ENCODE data around the gene PLEKHA8.

Gene PLEKHA8, protein sequence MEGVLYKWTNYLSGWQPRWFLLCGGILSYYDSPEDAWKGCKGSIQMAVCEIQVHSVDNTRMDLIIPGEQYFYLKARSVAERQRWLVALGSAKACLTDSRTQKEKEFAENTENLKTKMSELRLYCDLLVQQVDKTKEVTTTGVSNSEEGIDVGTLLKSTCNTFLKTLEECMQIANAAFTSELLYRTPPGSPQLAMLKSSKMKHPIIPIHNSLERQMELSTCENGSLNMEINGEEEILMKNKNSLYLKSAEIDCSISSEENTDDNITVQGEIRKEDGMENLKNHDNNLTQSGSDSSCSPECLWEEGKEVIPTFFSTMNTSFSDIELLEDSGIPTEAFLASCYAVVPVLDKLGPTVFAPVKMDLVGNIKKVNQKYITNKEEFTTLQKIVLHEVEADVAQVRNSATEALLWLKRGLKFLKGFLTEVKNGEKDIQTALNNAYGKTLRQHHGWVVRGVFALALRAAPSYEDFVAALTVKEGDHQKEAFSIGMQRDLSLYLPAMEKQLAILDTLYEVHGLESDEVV

DNA sequence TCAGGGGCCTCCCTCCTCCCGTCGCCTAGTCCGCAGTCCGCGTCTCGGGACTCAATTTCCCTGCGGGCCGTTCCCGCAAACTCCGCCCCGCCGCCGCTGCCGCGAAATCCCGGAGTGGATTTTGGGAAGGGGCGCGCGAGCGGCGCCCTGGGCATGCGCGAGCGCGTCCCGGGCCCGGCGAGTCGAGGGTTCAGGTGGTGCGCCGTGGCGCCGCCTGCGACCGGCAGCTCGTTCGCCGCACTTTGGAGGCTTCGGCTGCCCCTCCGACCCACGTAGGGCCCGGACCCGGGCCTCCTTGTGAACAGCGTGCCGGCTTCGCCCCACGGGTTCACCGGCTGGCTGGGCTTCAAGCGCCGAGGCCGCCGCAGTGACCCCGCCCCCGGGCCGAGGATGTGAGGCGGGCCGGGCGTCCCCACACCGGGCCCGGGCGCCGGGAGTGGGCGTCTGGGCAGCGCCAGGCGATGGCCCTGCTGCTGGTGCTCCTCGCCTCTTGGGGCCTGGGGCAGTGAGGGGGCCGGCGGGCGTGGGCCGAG, at the start of gene PLEKHA8:
TSS of gene PLEKHA8 (plus strand) at position 197 of the 533 bp plus-strand sequence. CDS start 351 bp downstream, outside the sequence.
- DNase-seq (ENCODE audit: low read depth in 2 of 2) = peak; percentile 75 to 80

DNA sequence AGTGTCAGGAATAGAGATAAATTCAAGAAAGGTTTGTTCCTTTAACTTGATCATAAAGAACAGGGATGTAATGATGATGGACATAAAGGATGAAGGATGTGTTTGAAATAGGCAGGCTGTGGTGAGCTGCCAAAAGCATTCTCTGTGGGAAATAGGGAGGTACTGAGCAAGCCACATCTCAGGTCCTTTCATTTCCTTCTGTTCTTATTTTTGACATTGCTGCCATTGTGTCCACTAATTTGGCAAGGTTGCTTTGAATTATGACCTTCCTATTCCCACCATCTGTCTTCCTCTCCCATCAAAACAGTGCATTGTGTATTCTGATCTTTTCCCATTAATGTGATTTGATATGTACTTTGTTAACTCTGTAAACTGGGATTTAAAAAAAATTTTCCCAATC, 48.1 kb upstream of the PLEKHA8 start:
- DNase-seq (ENCODE audit: low read depth in 2 of 2) = no peak

DNA sequence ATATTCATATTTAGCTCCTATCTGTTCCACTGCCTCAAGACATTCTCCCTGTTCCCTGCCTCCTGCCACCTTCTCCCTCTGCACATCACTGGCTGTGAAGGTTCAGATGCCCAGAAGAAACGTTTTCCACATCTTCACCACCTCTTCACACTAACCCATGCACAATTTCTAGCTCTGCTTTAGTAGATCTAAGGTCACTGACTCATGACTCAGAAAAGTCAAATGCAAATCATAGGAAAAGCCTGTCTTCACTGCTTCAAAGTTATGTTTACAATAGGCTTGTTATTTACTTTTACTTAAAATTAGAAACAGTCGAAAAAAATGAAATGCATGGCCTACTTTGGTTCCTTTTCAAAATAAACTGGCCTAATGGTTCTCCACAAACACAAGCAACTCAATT, 41.1 kb upstream of the PLEKHA8 start:
- DNase-seq (ENCODE audit: low read depth in 2 of 2) = no peak

DNA sequence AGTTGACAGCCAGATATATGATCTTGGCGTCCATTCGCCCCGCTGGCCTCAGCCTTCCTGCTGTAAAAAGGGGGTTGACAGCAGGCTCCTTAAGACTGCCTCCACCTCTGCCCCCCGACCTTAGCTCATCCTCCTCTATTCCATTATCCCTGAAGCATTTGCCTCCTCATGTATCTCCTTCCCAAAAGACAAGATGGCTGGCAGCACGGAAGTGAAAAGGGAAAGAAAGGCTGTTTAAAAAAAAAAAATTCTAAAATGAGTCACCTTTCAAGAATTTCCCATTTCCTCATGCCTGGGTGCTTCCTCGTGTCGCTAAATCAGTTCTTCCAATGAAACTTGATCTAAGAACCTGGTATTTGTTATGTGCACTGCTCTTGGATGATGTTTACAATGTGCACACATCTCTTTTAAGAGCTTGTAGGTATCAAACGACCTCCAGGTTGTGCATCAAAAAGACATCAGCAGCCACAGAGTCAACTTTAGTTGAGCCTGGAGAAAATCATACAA, 40.3 kb upstream of the PLEKHA8 start:
- DNase-seq (ENCODE audit: low read depth in 2 of 2) = no peak

DNA sequence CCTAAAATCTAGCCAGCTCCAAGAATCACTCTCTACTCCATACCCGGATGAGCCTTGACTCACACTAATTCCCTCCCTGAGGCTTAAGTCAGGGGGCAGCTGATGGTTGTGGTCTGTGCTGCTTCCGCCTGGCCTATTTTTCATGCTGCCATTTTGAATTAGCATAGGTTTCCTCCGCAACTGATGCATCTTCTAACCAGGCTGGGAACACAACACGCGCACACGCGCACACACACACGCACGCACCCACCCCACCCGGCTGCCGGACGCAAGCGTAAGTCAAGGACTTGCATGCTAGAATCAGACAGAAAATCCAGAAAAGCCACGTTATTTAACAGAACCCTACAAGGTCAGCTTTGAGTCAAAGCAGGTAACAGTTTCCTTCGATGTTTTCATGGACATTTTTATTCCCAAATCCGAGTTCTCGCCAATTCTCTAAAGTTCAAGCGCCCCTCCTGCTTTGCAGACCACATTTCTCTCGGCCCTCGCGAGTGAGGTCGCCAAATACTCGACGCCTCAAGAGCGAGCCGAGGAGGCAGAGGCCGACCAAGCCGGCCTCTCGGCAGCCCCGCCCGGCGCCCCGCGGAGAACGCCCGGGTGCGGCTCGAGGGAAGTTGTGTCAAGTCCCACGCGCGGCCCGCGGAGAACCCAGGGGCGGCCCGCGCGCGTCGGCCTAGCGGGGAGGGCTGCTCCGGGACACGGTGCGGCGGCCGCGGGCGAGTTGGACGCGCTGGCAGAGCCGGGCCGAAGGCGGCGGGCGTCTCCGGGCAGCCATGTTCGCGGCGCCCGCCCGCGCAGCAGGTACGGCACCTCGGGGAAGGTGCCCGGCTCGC, 39.6 kb upstream of the PLEKHA8 start:
- no peak for DNase-seq (ENCODE audit: low read depth in 2 of 2)

DNA sequence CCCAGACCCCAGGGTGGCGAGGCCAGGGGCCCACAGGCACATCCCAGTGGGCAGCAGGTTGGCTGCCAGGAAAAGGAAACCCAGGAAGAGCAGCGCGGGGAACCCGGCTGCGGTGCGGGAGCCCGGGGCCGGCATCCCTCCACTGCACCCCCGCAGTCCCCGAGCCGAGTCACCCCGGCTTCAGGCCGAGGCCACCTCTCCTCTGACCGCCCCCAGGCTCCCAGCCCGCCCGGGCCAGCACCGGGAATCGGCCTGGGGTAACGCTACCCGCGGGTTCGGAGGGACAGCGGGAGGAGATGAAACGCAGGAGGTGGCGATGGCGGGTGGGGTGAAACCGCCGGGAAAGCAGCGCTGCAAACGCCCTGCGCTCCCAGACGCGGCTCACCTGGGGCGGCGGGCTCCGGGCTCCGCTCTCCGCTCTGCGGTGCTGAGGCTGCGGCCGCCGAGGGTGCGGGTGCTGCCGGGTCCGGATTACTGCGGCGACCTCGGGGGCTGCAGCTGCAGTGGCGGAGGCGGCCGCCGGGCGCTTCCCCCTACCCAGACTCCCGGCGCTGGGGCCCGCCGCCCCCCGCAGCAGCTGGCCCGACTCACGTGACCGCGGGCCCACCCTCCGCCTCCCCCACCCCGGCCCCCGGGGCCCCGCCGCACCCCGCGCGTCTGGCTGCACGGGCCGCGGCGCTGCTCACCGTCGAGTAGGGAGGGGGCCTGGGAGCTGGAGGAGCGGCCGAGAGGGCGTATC, 38.8 kb upstream of the PLEKHA8 start, which contains the start of gene SCRN1:
TSS of gene SCRN1 (minus strand) at position 545 of the 739 bp plus-strand sequence. CDS start 20,734 bp downstream, outside the sequence.
- peak in 1 of 2 donors; percentile 7 for DNase-seq (ENCODE audit: low read depth in 2 of 2)

DNA sequence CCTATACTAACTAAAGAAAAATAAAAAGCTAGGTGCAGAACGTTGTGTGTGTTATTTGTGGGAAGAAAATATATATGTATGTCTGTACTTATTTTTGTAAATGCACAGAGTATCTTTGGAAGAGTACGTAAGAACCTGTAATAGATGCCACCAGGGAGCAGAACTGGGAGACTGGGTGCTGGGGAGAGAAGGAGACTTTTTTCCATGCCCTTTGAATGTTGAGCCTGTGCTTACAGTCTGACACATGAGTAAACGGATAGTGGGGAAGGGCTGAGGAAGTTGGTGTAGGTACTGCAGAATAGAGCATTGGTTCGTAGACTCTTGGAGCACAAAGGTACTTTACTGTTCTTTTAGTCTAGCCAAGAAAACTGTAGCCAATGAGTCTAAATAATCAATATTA, 37.3 kb upstream of the PLEKHA8 start:
- no peak for DNase-seq (ENCODE audit: low read depth in 2 of 2)

DNA sequence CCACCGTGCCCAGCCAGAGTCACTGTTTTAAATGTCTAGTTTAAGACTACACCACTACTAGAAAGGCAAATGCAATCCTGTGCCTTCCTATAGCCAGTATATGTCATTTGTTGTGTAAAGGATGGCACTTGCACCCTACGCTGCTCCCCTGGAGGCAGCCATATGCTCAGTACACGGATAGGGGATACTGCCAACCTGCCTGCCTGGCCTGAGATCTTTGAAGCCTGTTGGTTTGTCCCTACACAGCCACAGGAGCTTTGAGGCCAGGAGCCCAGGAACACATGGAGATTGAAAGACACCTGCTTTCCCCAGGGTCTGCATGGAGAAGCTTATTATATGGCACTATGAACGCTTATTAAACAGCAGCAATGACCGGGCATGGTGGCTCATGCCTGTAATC, 36.3 kb upstream of the PLEKHA8 start:
- no peak for DNase-seq (ENCODE audit: low read depth in 2 of 2)

DNA sequence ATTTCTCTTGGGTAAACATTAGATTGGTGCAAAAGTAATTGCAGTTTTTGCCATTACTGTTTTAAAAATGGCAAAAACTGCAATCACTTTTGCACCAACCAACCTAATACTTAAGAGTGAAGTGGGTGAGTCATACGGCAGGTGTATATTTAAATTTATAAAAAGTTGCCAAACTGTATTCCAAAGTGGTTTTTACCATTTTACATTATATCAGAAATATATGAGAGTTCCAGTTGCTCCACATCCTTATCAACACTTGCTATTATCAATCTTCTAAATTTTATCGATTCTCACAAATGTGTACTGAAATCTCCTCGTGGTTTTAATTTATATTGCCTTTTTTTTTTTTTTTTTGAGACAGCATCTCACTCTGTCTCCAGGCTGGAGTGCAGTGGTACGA, 35.1 kb upstream of the PLEKHA8 start:
- DNase-seq (ENCODE audit: low read depth in 2 of 2) = no peak

DNA sequence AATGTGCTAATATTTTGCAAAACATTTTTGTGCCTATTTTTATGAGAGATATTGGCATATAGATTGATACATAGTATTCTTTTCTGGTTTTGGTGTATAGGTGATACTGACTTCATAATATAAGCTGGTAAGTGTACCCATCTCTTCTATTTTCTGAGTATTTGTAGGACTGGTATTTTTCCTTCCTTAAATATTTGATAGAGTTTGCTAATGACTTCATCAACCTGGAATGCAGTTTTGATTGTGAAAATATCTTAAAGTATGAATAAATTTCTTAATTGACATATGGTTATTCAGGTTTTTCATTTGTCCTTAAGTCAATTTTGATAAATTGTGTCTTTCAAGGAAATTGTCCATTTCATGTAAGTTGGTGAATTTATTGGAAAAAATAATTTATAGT, 32.6 kb upstream of the PLEKHA8 start:
- no peak for DNase-seq (ENCODE audit: low read depth in 2 of 2)

DNA sequence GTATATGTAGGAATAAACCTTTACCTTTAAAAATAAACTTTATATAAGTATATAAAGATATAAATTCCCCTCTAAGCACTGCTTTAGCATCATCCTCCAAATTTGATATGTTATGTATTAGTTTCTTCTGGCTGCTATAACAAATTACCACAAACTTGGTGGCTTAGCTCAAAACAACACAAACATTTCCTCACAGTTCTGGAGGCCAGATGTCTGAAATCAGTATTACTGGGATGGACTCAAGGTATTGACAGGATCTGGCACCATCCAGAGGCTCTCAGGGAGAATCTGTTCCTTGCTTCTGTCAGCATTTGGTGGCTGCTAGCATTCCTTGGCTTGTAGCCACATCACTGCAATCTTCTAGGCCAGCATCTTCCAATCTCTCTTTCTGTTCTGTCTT, 31.9 kb upstream of the PLEKHA8 start:
- DNase-seq (ENCODE audit: low read depth in 2 of 2) = no peak

DNA sequence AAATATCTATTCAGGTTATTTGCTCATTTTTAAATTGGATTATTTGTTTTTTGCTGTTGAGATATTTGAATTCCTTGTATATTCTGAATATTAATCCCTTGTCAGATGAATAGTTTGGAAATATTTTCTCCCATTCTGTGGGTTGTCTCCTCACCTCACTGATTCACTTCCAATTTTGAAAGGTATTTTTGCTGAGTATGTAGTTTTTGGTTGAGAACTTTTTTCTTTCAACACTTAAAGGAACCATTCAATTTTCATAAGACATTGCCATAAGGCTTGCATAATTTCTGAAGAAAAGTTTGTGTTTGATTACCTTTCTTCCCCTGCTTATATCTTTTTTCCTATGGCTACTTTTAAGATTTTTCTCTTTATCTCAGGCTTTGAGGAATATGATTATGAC, 29.7 kb upstream of the PLEKHA8 start:
- DNase-seq (ENCODE audit: low read depth in 2 of 2) = no peak

DNA sequence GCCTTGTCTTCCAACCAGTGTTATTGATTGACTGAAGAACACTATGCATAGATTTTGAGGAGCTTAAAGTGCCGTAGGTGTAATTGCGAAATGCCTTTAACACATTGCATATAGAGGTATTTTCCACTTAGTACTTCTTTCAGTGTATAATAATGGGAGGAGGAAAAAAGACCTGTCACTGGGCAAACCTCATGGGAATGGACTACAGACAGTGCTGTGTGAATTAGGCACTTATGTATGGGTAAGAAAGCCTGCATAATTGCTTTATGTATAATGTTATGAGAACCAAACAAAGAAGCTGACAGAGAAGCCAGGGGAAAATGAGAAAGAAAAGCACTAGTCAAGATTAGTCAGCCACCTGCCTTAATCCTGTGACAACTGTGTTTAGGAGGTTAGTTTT, 26.2 kb upstream of the PLEKHA8 start:
- no peak for DNase-seq (ENCODE audit: low read depth in 2 of 2)

DNA sequence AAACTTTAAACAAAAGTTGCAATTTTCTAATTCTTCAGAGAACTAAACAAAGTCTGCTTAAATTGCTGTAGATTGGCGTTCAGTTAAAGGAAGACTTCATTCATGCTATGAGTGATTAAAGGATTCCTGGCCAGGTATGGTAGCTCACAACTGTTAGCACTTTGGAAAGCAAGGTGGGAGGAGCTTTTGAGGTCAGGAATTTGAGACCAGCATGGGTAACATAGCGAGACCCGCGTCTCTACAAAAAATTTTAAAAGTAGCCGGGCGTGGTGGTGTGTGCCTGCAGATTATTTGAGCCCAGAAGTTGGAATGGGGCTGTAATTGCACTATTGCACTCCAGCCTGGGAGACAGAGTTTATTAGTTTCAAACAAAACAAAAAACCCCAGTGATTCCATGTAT, 25.1 kb upstream of the PLEKHA8 start:
- DNase-seq (ENCODE audit: low read depth in 2 of 2) = no peak

DNA sequence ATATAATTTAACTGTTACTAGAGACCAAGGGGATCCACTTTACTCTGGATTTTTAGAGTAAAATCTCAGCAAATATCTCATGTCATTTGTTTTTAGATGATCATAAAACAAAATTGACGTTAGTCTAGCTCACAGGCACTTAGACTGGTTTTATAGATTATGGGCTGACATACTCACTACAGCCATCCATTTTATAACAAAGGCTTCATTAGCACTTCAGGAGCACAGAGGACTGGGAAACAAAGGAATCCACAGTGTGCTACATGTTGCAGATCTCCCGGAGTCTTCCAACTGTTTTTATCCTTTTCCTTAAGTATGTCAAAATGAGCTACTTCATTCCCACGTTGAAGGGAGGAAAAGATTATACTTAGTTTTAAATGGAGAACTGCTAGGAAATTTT, 22.7 kb upstream of the PLEKHA8 start:
- DNase-seq (ENCODE audit: low read depth in 2 of 2) = no peak

DNA sequence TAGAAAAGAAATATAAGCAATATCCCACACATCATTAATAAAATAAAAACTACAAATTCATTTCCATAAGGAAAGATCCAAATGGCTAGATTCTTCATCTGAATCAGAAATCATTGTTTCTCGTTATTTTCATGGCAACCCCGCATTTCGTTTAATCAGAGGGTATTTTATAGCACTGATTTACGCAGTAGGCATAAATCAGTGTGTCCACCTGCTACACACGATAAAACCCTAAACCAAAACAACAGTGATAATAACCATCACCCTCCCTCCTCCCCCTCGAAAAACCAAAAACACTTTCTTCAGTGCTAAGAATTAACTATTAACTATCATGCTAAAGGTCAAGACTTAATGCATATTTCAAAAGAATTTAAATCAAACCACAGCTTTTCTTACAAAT, 18.2 kb upstream of the PLEKHA8 start:
- DNase-seq (ENCODE audit: low read depth in 2 of 2) = no peak

DNA sequence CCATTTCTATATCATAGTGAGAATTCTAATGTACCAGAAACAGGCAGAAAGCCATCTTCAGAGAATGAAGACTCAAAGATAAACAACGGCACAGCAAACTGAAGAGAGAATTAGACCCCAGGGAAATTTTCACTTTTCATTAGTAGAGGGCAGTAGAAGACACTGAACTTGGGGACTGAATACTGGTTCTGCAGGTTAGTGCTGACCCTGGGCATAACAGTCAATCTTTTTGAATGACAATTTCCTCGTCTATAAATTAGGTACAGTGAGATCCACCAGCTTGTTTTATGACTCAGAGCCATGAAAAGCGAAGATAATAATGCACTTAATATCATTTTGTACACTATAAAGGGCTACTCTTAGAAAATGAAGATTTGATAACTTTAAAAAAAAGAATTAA, 15.5 kb upstream of the PLEKHA8 start:
- DNase-seq (ENCODE audit: low read depth in 2 of 2) = no peak

DNA sequence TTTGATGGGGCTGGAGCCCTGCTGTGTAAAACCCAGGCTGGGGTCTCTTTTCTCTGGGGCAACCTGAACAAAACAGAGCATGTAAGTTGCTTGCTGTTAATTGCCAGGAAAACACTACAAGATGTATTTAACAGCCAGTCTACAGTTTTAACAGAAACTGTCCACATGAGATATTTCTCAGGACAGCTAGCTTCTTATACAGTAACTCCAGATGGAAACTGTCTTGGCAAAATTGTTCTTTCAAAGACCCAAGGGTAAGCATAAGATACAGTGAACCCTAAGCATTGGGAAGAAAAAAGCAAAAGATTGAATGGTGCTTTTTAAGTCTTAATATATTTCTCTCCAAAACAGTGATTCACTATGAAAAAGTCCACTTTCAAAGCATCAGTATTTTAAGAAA, 9.8 kb upstream of the PLEKHA8 start:
- DNase-seq (ENCODE audit: low read depth in 2 of 2) = no peak

DNA sequence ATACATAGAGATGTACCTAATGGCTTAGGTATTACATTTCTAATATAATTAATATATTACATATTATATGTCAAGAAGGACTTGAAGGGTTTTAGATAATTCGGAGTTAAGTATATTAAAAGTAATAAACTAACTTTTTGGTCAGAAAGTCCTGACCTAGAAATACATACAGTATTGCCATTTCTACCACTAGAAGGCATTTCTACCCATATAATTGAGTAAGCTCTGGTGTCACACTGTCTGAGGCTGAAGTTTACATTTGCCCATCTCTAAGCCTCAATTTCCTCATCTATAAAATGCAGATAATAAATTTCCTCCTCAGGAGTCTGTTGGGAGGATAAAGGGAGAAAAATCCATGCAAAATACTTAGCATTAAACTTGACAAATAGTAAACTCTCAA, 8.8 kb upstream of the PLEKHA8 start:
- DNase-seq (ENCODE audit: low read depth in 2 of 2) = no peak

DNA sequence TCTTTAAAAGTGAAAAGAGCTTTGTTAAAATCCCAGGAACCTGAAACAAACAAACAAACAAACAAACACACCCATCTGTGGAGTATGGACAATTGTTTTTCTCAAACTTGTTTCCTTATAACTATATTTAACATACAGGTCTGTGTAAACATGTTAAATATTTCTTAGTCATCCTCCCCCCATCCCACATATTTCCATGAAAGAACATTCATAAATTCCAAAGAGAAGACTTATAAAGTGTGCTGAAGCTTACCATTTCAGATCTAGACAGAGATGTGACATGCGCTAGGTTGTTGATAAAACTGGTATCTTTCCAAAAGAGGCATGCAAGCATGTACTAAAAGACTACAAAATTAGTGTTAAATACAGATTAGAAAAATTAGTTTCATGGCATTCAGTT, 8.3 kb upstream of the PLEKHA8 start:
- DNase-seq (ENCODE audit: low read depth in 2 of 2) = no peak

DNA sequence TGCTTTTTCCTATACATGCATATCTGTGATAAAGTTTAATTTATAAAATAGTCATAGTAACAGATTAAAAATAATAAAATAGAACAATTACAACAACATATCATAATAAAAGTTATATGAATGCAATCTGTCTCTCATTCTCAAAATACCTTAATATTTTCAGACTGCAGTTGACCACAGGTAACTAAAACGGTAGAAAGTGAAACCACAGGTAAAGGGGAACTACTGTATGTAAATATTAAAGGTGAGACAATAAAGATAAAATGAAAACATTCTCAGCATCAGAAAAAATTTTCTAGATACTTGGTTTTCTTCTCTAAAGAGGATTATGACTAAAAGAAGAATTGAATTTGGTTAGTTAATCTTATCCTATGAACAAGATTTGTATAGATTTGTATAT, 7.7 kb upstream of the PLEKHA8 start:
- DNase-seq (ENCODE audit: low read depth in 2 of 2) = no peak

DNA sequence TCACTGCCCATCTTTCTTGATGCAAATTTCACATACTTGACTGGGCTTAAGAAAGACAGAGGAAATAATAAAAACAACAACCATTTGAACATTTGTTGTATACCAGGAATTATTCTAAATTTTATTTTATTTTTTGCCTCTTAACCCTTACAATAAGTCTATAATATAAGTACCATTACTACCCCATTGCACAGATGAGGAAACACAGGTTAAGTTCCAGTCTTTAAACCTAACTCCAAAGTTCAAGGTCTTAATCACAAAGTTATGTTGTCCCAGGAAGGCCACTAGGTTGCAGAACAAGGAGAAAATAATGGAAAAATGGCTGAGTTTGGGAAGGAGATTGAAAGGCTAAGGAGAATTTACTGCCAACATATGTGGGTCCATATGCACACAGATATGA, 5.2 kb upstream of the PLEKHA8 start:
- DNase-seq (ENCODE audit: low read depth in 2 of 2) = no peak
